Stomach (tissue), 4 donors: Measurements from ENCODE around the gene RABGAP1.

ENCODE experiments used
- CTCF ChIP-seq, 7 experiments: fragments of 450-650 bp in 4 of 7; fragments of 200-600 bp in 3 of 7; sonication (generic) in 3 of 7; IDR thresholded peaks; one replicate each; pipeline ENCODE4 v1.5.1; 2016 to 2019; ENCODE audit warnings: antibody characterized with exemption in 7 of 7, control low read depth in 2 of 7, mild to moderate bottlenecking in 1 of 7
- EP300 ChIP-seq: sonication (generic); formaldehyde crosslinking; IDR thresholded peaks from one replicate; pipeline ENCODE4 v1.6.1; 2017; ENCODE audit warnings: antibody characterized with exemption
- POLR2A ChIP-seq, 4 donors: fragments of 450-650 bp; IDR thresholded peaks; one replicate each; pipeline ENCODE4 v1.6.1; 2016; ENCODE audit warnings: antibody characterized with exemption in 4 of 4, control low read depth in 2 of 4, mild to moderate bottlenecking in 1 of 4, moderate library complexity in 1 of 4
- POLR2AphosphoS5 ChIP-seq, 3 donors: sonication (generic); formaldehyde crosslinking; IDR thresholded peaks; one replicate each; pipeline ENCODE4 v1.6.1; 2016; ENCODE audit warnings: antibody characterized with exemption in 3 of 3

GRCh38 chr9:122904823-122905710 is 35.8 kb upstream of the RABGAP1 start, which contains the start of gene RC3H2:
- no peak for TF ChIP-seq CTCF (IDR thresholded peaks at IDR 0.05)
- peak; percentile 80 to 98 (median 96) for TF ChIP-seq POLR2AphosphoS5 (IDR thresholded peaks at IDR 0.05)
- peak in 2 of 4 donors; percentile 87 to 95 for TF ChIP-seq POLR2A (IDR thresholded peaks at IDR 0.05)
- TF ChIP-seq EP300, result no peak
